Measurements from ENCODE around the gene FERMT2. TPM values are rescaled to one million over a fixed set of nuclear protein-coding genes. Genes with fewer than 3 reads are reported as not detected.

Gene FERMT2
- total and polyA plus RNA-seq, 4 donors: 23.9 to 51.3 (median 40.4) TPM

- Histone ChIP-seq H3K9me3 (ENCODE audit: control insufficient read depth in 4 of 4, low read length in 3 of 4) (no peaks in the 10 kb centered on the region), H3K27ac (ENCODE audit: low read depth in 1 of 2, low read length in 2 of 2) (peak overlapping the region; percentile 4 to 43), H3K27me3 (ENCODE audit: control insufficient read depth in 4 of 4, insufficient read depth in 4 of 4, low read length in 3 of 4) (no peaks in the 10 kb centered on the region), H3K4me1 (ENCODE audit: control insufficient read depth in 4 of 4, insufficient read depth in 4 of 4, low read length in 3 of 4) (peaks cover 0 to 16% (median 14%) of the 10 kb centered on the region in 4 donors), H3K36me3 (ENCODE audit: control insufficient read depth in 4 of 4, insufficient read depth in 3 of 4, low read depth in 1 of 4, low read length in 3 of 4) (no peaks in the 10 kb centered on the region), H3K4me3 (ENCODE audit: low read depth in 1 of 3, low read length in 3 of 3) (no peak overlapping the region), H3K9ac (ENCODE audit: low read depth in 1 of 2, low read length in 2 of 2) (no peak overlapping the region)
- peak in 1 of 2 donors; percentile 13 for TF ChIP-seq RXRA (IDR thresholded peaks at IDR 0.05)
- TF ChIP-seq CTCF (IDR thresholded peaks at IDR 0.05; ENCODE audit: low read depth, low read length, missing input control): peak; percentile 16
- TF ChIP-seq YY1 (IDR thresholded peaks at IDR 0.05): no peak
- peak; percentile 45 for TF ChIP-seq SP1 (IDR thresholded peaks at IDR 0.05)
- peak; percentile 48 for TF ChIP-seq NR2F2 (IDR thresholded peaks at IDR 0.05)
- DNase-seq (ENCODE audit: low spot score): no peak
- WGBS: 31% methylated on average over 3 of the region's 3 CpGs
These were observed 9.8 kb upstream of the FERMT2 start for GRCh38 chr14:52960627-52961026.

- TF ChIP-seq RAD21 (IDR thresholded peaks at IDR 0.05): no peak
- no peak for TF ChIP-seq CTCF (IDR thresholded peaks at IDR 0.05; ENCODE audit: low read depth, low read length, missing input control)
- no peak for TF ChIP-seq REST (IDR thresholded peaks at IDR 0.05)
- no peak for TF ChIP-seq HNF4A (conservative IDR thresholded peaks at IDR 0.05)
- no peak for TF ChIP-seq SP1 (IDR thresholded peaks at IDR 0.05)
- TF ChIP-seq JUND (IDR thresholded peaks at IDR 0.05): no peak
- no peak for TF ChIP-seq EGR1 (IDR thresholded peaks at IDR 0.05; ENCODE audit: low read depth in 2 of 2)
- no peak for TF ChIP-seq FOXA2 (IDR thresholded peaks at IDR 0.05)
- TF ChIP-seq MAX (IDR thresholded peaks at IDR 0.05): no peak
- no peak for TF ChIP-seq RXRA (IDR thresholded peaks at IDR 0.05)
- peaks cover 0 to 14% (median 10%) of the 10 kb centered on the region in 4 donors for H3K4me1 ChIP-seq (ENCODE audit: control insufficient read depth in 4 of 4, insufficient read depth in 4 of 4, low read length in 3 of 4)
- DNase-seq (ENCODE audit: low spot score): no peak
- H3K27me3 ChIP-seq (ENCODE audit: control insufficient read depth in 4 of 4, insufficient read depth in 4 of 4, low read length in 3 of 4): no peaks in the 10 kb centered on the region
- H3K9ac ChIP-seq (ENCODE audit: low read depth in 1 of 2, low read length in 2 of 2): no peak overlapping the region
- H3K9me3 ChIP-seq (ENCODE audit: control insufficient read depth in 4 of 4, low read length in 3 of 4): no peaks in the 10 kb centered on the region
- no peaks in the 10 kb centered on the region for H3K36me3 ChIP-seq (ENCODE audit: control insufficient read depth in 4 of 4, insufficient read depth in 3 of 4, low read depth in 1 of 4, low read length in 3 of 4)
- H3K27ac ChIP-seq (ENCODE audit: low read depth in 1 of 2, low read length in 2 of 2): no peak overlapping the region
- WGBS: 93% methylated on average over 6 of the region's 6 CpGs
- no peak overlapping the region for H3K4me3 ChIP-seq (ENCODE audit: low read depth in 1 of 3, low read length in 3 of 3)
These were observed 3.7 kb upstream of the FERMT2 start for GRCh38 chr14:52954346-52955214.
